GM12872 (cell line): ENCODE results near the gene LRFN3.

Source experiments
- TF ChIP-seq, protein P1 (sequence below): IDR thresholded peaks from 3 replicates; pipeline ENCODE4 v1.5.1; 2011; ENCODE audit warnings: low read depth, mild to moderate bottlenecking, low read length, moderate library complexity; ENCODE audit not compliant: insufficient read depth

The LRFN3 gene

DNA sequence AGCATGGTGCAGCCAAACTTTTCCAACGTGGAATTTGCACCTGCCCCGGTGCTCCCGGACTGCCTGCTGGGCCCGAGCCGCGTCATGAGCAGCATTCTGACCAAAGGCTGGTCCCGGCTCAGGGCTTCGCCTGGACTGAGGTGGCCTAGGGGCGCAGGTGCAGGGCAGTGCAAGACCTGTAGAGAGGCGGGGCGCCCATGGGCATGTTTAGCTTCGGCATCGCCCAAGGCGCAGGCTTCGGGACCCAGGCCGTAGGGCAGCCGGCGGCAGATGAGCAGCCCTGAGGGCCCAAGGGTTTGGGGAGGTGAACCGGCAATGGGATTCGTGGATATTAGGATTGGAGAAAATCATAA lies 23.8 kb downstream of the LRFN3 start:
- TF ChIP-seq, protein P1, sequence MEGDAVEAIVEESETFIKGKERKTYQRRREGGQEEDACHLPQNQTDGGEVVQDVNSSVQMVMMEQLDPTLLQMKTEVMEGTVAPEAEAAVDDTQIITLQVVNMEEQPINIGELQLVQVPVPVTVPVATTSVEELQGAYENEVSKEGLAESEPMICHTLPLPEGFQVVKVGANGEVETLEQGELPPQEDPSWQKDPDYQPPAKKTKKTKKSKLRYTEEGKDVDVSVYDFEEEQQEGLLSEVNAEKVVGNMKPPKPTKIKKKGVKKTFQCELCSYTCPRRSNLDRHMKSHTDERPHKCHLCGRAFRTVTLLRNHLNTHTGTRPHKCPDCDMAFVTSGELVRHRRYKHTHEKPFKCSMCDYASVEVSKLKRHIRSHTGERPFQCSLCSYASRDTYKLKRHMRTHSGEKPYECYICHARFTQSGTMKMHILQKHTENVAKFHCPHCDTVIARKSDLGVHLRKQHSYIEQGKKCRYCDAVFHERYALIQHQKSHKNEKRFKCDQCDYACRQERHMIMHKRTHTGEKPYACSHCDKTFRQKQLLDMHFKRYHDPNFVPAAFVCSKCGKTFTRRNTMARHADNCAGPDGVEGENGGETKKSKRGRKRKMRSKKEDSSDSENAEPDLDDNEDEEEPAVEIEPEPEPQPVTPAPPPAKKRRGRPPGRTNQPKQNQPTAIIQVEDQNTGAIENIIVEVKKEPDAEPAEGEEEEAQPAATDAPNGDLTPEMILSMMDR, result no peak

DNA sequence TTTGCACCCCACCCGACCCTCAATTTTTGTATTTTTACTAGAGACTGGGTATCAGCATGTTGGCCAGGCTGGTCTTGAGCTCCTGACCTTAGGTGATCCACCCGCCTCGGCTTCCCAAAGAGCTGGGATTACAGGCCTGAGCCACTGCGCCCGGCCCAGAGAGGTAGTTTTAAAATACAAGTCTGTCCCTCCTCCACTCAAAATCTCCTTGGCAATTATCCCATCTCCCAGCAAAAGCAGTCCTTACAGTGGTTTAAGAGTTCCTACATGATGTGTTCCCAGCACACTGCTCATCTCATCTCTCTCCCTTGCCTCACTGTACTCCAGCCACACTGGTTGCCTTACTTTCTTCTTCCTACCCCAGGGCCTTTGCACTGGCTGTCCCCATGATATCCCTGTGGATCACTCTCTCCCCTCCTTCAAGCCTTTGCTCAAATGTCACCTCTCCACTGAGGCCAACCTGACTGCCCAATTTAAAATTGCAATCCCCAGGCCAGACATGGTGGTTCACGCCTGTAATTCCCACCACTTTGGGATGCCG lies 24.3 kb downstream of the LRFN3 start:
- TF ChIP-seq, protein P1, result no peak

DNA sequence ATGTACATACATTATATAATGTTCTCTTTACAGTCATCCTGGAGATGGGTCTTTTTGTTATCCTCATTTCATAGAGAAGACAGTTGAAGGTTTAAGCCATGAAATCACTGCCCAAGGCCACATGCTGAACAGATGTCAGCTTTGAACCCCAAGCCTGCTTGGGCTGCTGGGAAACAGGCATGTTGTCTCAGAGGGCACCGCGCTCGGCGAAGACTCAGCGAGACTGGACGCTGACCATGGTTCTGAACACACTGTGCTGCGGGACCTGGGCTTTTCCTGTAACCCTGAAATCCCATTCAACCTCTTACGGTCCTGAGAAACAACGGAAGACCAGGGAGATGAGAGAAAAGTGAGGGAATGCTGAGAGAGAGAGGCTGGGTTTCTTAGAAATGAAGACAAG lies 27.3 kb downstream of the LRFN3 start:
- TF ChIP-seq, protein P1, result no peak

- TF ChIP-seq, protein P1, result no peak
Observed at GRCh38 chr19:35966771-35967170, 30.6 kb downstream of the LRFN3 start.

DNA sequence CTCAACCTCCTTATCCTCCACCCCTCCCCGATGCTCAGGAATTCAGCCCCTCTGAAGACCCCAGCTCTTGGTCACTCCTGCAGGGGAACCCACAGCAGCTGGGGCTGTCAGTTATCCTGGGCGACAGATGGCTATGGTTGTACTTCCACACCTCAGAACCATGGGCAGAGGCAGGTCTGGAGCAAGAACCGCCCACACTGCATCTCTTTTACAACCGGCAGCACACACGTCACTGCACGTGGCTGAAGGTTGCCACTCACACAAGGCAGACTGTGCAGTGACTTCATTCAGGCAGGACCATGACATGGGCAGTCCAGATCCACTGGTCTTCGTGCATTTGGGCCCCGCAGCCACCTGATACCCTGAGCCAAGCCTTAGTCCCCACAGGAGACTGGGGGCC lies 37.3 kb downstream of the LRFN3 start:
- TF ChIP-seq, protein P1, result no peak

DNA sequence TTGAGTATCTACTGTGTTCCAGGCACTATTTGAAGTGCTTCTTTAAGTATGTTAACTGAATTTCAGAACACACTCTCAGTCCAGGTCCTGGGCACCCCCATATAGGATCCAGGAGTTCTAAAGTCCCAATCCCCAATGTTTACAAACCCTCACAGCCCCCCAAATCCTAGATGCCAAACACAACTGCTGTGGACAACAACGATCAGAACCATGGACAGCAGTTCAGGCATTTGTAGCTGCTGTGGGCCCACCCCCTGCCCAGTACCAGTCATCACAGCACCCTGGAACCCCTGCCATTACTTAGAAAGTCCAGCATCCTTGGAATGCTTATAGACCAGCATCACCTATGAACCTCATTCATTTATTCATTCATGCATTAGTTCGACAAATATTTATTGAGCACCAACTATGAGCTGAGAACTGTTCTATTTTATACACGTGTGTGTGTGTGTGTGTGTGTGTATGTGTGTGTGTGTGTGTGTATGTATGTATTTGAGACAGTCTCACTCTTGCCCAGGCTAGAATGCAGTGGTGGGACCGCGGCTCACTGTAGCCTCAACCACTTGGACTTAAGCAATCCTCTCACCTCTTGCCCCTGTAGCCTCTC lies 39.5 kb downstream of the LRFN3 start:
- TF ChIP-seq, protein P1, result no peak

DNA sequence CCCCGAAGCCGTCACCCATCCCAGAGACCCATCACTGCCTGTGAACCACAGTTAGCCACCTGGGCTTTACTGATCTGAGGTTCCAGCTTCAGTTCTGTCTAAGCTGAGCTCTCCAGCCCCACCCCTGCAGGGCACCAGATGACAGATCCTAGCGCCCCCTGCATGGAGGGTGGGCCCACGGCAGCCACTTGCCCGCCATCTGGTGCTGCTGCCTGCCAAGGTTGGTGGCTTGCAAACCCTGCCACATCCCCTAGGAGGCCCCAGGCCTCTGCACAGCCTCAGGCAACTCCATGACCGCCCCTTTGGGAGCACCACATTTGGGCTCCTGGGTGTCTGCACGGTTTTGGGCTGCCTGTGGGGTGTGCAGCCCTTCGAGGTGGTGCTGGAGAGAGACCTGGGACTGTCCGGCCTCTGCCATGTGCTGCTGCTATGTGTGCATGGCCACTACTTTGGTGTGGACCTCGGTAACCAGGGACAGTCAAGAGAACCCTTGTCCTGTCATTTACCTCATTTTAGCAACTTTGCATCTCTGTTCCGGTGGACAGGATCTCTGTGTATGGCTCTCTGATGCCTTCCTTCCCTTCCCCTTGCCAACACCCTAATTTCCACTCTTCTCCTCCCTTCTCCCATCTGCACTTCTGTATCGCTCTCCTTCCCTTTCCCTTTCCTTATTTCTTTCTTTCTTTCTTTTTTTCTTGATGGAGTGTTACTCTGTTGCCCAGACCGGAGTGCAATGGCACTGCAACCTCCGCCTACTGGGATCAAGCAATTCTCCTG lies 41.5 kb downstream of the LRFN3 start:
- TF ChIP-seq, protein P1, result peak; percentile 53
